ENCODE results near the gene ATP10A. TPM values are rescaled to one million over a fixed set of nuclear protein-coding genes. Genes with fewer than 3 reads are reported as not detected.
A peak's percentile ranks its signal among the peaks of the same experiment; 100 is the strongest.

Gene ATP10A
- total and polyA plus RNA-seq, 2 of the 8 experiments (the other 6 are each of a cell fraction or from before 2014, with no cell fraction given) = 2.0 to 2.8 TPM

- peak in 1 of 2 experiments; percentile 31; a peak in 1 of 3 replicates for TF ChIP-seq EP300 (IDR thresholded peaks at IDR 0.05; ENCODE audit: borderline replicate concordance in 1 of 2, low read depth in 2 of 2, low read length in 2 of 2)
- no peak for TF ChIP-seq TCF12 (IDR thresholded peaks at IDR 0.05; ENCODE audit: low read depth, low read length)
- TF ChIP-seq RBBP5 (IDR thresholded peaks at IDR 0.05; ENCODE audit: borderline replicate concordance, low read depth, low read length) = no peak
- TF ChIP-seq JUN (IDR thresholded peaks at IDR 0.05; ENCODE audit: low read depth, low read length) = no peak
- no peak for TF ChIP-seq KDM5A (IDR thresholded peaks at IDR 0.05; ENCODE audit: low read length)
- no peak for TF ChIP-seq POLR2AphosphoS5 (IDR thresholded peaks at IDR 0.05; ENCODE audit: low read depth, low read length)
- no peak for TF ChIP-seq HDAC6 (IDR thresholded peaks at IDR 0.05; ENCODE audit: low read depth, low read length)
- no peak for TF ChIP-seq CTCF (IDR thresholded peaks at IDR 0.05; ENCODE audit: control extremely low read depth in 1 of 3, insufficient read depth in 1 of 3, low read depth in 1 of 3, low read length in 3 of 3)
- TF ChIP-seq CBX8 (IDR thresholded peaks at IDR 0.05; ENCODE audit: borderline replicate concordance, low read depth, low read length) = no peak
- peak; percentile 77 for TF ChIP-seq TEAD4 (IDR thresholded peaks at IDR 0.05; ENCODE audit: low read depth, low read length)
- TF ChIP-seq PHF8 (conservative IDR thresholded peaks at IDR 0.05; ENCODE audit: low read depth, low read length) = no peak
- no peak for TF ChIP-seq SAP30 (IDR thresholded peaks at IDR 0.05; ENCODE audit: insufficient read depth, insufficient replicate concordance, low read length)
- TF ChIP-seq USF2 (IDR thresholded peaks at IDR 0.05; ENCODE audit: low read length) = peak; percentile 76
- TF ChIP-seq ASH2L (IDR thresholded peaks at IDR 0.05; ENCODE audit: low read length) = peak; percentile 88
Measured at GRCh38 chr15:25670025-25670554, 193.0 kb downstream of the ATP10A start (continued).

All from H1 (cell line).